ENCODE data around the gene ABCC4. TPM values are rescaled to one million over a fixed set of nuclear protein-coding genes. Genes with fewer than 3 reads are reported as not detected.

ABCC4 gene
- total and polyA plus RNA-seq, 2 donors from 2014 or later, result 11.3 to 52.4 TPM

- no peak for DNase-seq
- no peak for FAIRE-seq
- intact Hi-C loops (cut with DNase I), result no loop called here
- H3K27me3 ChIP-seq (ENCODE audit: control insufficient read depth, insufficient read depth, low read length), result no peaks in the 10 kb centered on the region
- H3K27ac ChIP-seq (ENCODE audit: low read depth in 2 of 2, low read length in 2 of 2), result no peak overlapping the region
- no peak overlapping the region for H3K4me3 ChIP-seq (ENCODE audit: low read length in 3 of 3)
- H3K36me3 ChIP-seq (ENCODE audit: control insufficient read depth in 2 of 3, insufficient read depth in 3 of 3, low read length in 3 of 3), result no peaks in the 10 kb centered on the region
- TF ChIP-seq, protein P1, sequence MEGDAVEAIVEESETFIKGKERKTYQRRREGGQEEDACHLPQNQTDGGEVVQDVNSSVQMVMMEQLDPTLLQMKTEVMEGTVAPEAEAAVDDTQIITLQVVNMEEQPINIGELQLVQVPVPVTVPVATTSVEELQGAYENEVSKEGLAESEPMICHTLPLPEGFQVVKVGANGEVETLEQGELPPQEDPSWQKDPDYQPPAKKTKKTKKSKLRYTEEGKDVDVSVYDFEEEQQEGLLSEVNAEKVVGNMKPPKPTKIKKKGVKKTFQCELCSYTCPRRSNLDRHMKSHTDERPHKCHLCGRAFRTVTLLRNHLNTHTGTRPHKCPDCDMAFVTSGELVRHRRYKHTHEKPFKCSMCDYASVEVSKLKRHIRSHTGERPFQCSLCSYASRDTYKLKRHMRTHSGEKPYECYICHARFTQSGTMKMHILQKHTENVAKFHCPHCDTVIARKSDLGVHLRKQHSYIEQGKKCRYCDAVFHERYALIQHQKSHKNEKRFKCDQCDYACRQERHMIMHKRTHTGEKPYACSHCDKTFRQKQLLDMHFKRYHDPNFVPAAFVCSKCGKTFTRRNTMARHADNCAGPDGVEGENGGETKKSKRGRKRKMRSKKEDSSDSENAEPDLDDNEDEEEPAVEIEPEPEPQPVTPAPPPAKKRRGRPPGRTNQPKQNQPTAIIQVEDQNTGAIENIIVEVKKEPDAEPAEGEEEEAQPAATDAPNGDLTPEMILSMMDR (IDR thresholded peaks at IDR 0.05; ENCODE audit: borderline replicate concordance, extremely low read depth, insufficient read depth), result no peak
- H3K9me3 ChIP-seq (ENCODE audit: control insufficient read depth in 2 of 3, insufficient read depth in 1 of 3, low read length in 3 of 3), result peaks cover 0 to 5% (median 0%) of the 10 kb centered on the region in 3 donors
- H3K9ac ChIP-seq (ENCODE audit: low read length in 3 of 3), result no peak overlapping the region
- H3K4me1 ChIP-seq (ENCODE audit: control insufficient read depth in 2 of 3, insufficient read depth in 2 of 3, low read depth in 1 of 3, low read length in 3 of 3), result peaks cover 0 to 20% (median 9%) of the 10 kb centered on the region in 3 donors
Measured at GRCh38 chr13:95254339-95254738, 46.9 kb downstream of the ABCC4 start.

- FAIRE-seq (no peak), DNase-seq (peak in 3 of 5 donors; percentile 33 to 39 (median 34))
- intact Hi-C loops (cut with DNase I), result no loop called here
- no peaks in the 10 kb centered on the region for H3K27me3 ChIP-seq (ENCODE audit: control insufficient read depth, insufficient read depth, low read length)
- peak overlapping the region in 1 of 2 donors; percentile 23 for H3K27ac ChIP-seq (ENCODE audit: low read depth in 2 of 2, low read length in 2 of 2)
- peaks cover 0 to 19% (median 5%) of the 10 kb centered on the region in 3 donors for H3K4me1 ChIP-seq (ENCODE audit: control insufficient read depth in 2 of 3, insufficient read depth in 2 of 3, low read depth in 1 of 3, low read length in 3 of 3)
- no peak overlapping the region for H3K4me3 ChIP-seq (ENCODE audit: low read length in 3 of 3)
- TF ChIP-seq, protein P1 (IDR thresholded peaks at IDR 0.05; ENCODE audit: borderline replicate concordance, extremely low read depth, insufficient read depth), result no peak
- H3K9ac ChIP-seq (ENCODE audit: low read length in 3 of 3), result no peak overlapping the region
- H3K36me3 ChIP-seq (ENCODE audit: control insufficient read depth in 2 of 3, insufficient read depth in 3 of 3, low read length in 3 of 3), result no peaks in the 10 kb centered on the region
- H3K9me3 ChIP-seq (ENCODE audit: control insufficient read depth in 2 of 3, insufficient read depth in 1 of 3, low read length in 3 of 3), result no peaks in the 10 kb centered on the region
Measured at GRCh38 chr13:95253033-95253432, 48.2 kb downstream of the ABCC4 start.

DNA sequence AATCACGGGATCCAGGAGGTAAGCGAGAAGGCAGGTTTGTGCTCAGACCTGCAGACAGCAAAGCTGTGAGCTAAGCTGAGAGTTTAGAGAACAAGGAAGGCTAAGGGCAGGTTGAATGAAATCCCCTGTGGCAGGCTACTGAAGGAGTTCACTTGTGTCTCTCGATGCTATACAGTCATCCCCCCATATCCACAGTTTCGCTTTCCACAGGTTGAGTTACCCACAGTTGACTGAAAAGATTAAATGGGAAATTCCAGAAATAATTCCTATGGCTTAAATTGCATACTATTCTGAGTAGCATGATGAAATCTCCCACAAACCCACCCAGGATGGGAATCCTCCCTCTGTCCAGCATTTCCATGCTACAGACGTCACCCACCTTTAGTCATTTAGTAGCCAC, 49.6 kb downstream of the ABCC4 start:
- intact Hi-C loops (cut with DNase I), result no loop called here
- Histone ChIP-seq H3K9ac (ENCODE audit: low read length in 3 of 3) (no peak overlapping the region), H3K4me1 (ENCODE audit: control insufficient read depth in 2 of 3, insufficient read depth in 2 of 3, low read depth in 1 of 3, low read length in 3 of 3) (peaks cover 0 to 14% (median 6%) of the 10 kb centered on the region in 3 donors), H3K27ac (ENCODE audit: low read depth in 2 of 2, low read length in 2 of 2) (no peak overlapping the region), H3K36me3 (ENCODE audit: control insufficient read depth in 2 of 3, insufficient read depth in 3 of 3, low read length in 3 of 3) (no peaks in the 10 kb centered on the region), H3K9me3 (ENCODE audit: control insufficient read depth in 2 of 3, insufficient read depth in 1 of 3, low read length in 3 of 3) (no peaks in the 10 kb centered on the region), H3K4me3 (ENCODE audit: low read length in 3 of 3) (no peak overlapping the region), H3K27me3 (ENCODE audit: control insufficient read depth, insufficient read depth, low read length) (no peaks in the 10 kb centered on the region)
- DNase-seq, result no peak
- TF ChIP-seq, protein P1 (IDR thresholded peaks at IDR 0.05; ENCODE audit: borderline replicate concordance, extremely low read depth, insufficient read depth), result no peak
- FAIRE-seq, result no peak

- Histone ChIP-seq H3K4me3 (ENCODE audit: low read length in 3 of 3) (no peak overlapping the region), H3K27ac (ENCODE audit: low read depth in 2 of 2, low read length in 2 of 2) (no peak overlapping the region), H3K9ac (ENCODE audit: low read length in 3 of 3) (no peak overlapping the region), H3K27me3 (ENCODE audit: control insufficient read depth, insufficient read depth, low read length) (no peaks in the 10 kb centered on the region), H3K9me3 (ENCODE audit: control insufficient read depth in 2 of 3, insufficient read depth in 1 of 3, low read length in 3 of 3) (no peaks in the 10 kb centered on the region), H3K36me3 (ENCODE audit: control insufficient read depth in 2 of 3, insufficient read depth in 3 of 3, low read length in 3 of 3) (no peaks in the 10 kb centered on the region), H3K4me1 (ENCODE audit: control insufficient read depth in 2 of 3, insufficient read depth in 2 of 3, low read depth in 1 of 3, low read length in 3 of 3) (peaks cover 0 to 17% (median 6%) of the 10 kb centered on the region in 3 donors)
- TF ChIP-seq, protein P1 (IDR thresholded peaks at IDR 0.05; ENCODE audit: borderline replicate concordance, extremely low read depth, insufficient read depth), result no peak
- intact Hi-C loops (cut with DNase I), result no loop called here
- no peak for DNase-seq
- FAIRE-seq, result no peak
Measured at GRCh38 chr13:95250961-95251360, 50.3 kb downstream of the ABCC4 start.

All from kidney (tissue), 14 donors.